ENCODE data around the gene SFXN5. TPM values are rescaled to one million over a fixed set of nuclear protein-coding genes. Genes with fewer than 3 reads are reported as not detected.
"Not testable (repeated sequence)": the region's sequence is repeated elsewhere in the genome, so short reads cannot be mapped to it uniquely, and the experiment has no call there.

The SFXN5 gene
- total and polyA plus RNA-seq, 2 of the 8 experiments (the other 6 are each of a cell fraction or from before 2014, with no cell fraction given): 29.3 to 33.1 TPM

- H3K36me3 ChIP-seq (ENCODE audit: control insufficient read depth in 2 of 4, insufficient read depth in 4 of 4, low read length in 3 of 4); H3K4me1 ChIP-seq (replicated peaks in 1 of 4; ENCODE audit: control insufficient read depth in 3 of 4, insufficient read depth in 4 of 4, low read length in 3 of 4); H3K4me3 ChIP-seq (ENCODE audit: extremely low read depth in 1 of 4, insufficient read depth in 2 of 4, low read depth in 3 of 4, low read length in 4 of 4); H3K56ac ChIP-seq (replicated peaks; ENCODE audit: insufficient read length, low read depth, low read length); H3K23me2 ChIP-seq (ENCODE audit: low read depth, low read length); H2AFZ ChIP-seq (ENCODE audit: low read length); H3K4me2 ChIP-seq (ENCODE audit: insufficient read depth in 1 of 2, low read depth in 2 of 2, low read length in 2 of 2); H4K91ac ChIP-seq (replicated peaks; ENCODE audit: insufficient read length, low read length); H3K9me3 ChIP-seq (ENCODE audit: insufficient read depth in 2 of 2, low read depth in 1 of 2, low read length in 1 of 2); H4K5ac ChIP-seq (ENCODE audit: insufficient read length, low read depth, low read length); H2BK120ac ChIP-seq (replicated peaks; ENCODE audit: low read depth, low read length); H3K27me3 ChIP-seq (replicated peaks in 1 of 4; ENCODE audit: control insufficient read depth in 3 of 4, extremely low read depth in 1 of 4, insufficient read depth in 3 of 4, low read length in 3 of 4); FAIRE-seq; H4K8ac ChIP-seq (ENCODE audit: extremely low read depth, insufficient read depth, low read length); H2BK20ac ChIP-seq (ENCODE audit: low read length); H3K14ac ChIP-seq (ENCODE audit: insufficient read length); H2BK5ac ChIP-seq (ENCODE audit: low read depth, low read length); H4K20me1 ChIP-seq (replicated peaks in 1 of 2; ENCODE audit: control insufficient read depth in 1 of 2, insufficient read depth in 2 of 2, low read length in 2 of 2); H3K79me2 ChIP-seq (ENCODE audit: control insufficient read depth in 1 of 2, insufficient read depth in 2 of 2, low read length in 2 of 2); H3K27ac ChIP-seq (ENCODE audit: low read depth, low read length); H3K23ac ChIP-seq (ENCODE audit: insufficient read length); H3K18ac ChIP-seq (ENCODE audit: extremely low read depth, low read length); H3K9ac ChIP-seq (replicated peaks in 1 of 4; ENCODE audit: extremely low read depth in 1 of 4, low read depth in 3 of 4, low read length in 3 of 4); DNase-seq (ENCODE audit: low read depth in 1 of 2, low spot score in 2 of 2); H3K4ac ChIP-seq (replicated peaks; ENCODE audit: insufficient read length, low read depth, low read length); H2BK12ac ChIP-seq (ENCODE audit: low read depth, low read length): not testable (repeated sequence)
- 89% methylated on average over 17 of the region's 17 CpGs; no CpG with 5 or more reads in 1 of the 2 experiments for WGBS, 2 experiments (ENCODE audit: extremely low coverage in 1 of 2, insufficient coverage in 1 of 2, insufficient read length in 1 of 2, insufficient replicate concordance in 2 of 2, low coverage in 1 of 2, low lambda C conversion rate in 2 of 2, missing lambda C conversion rate in 1 of 2)
- Histone ChIP-seq H2AK5ac (ENCODE audit: low read depth, low read length) (0 out of 2 replicates have a peak overlapping the region, but pooled peaks have one; percentile 75), H3K79me1 (ENCODE audit: low read depth, low read length) (peaks cover 11% of the 10 kb centered on the region), H2BK15ac (ENCODE audit: low read length) (0 out of 2 replicates have a peak overlapping the region, but pooled peaks have one; percentile 72)
- ChIA-PET CTCF (ENCODE audit: partially characterized antibody) (interaction anchor here (0.7 to 6.2 kb wide), 12 partner anchors 8 to 147 kb away, joined by 3 to 55 read pairs (median 4); no protein-coding TSS in a partner anchor), POLR2A (ENCODE audit: partially characterized antibody) (interaction anchor here (0.6 to 2.2 kb wide), 4 partner anchors 11 to 200 kb away, joined by 3 to 17 read pairs (median 4); partner anchors contain the start of gene RAB11FIP5)
Measured at GRCh38 chr2:73093601-73094218, 22.2 kb upstream of the SFXN5 start.
